GM21447 (cell line): ENCODE results near the gene CAPN10.

Source experiments
- ATAC-seq: cut with Tn5 transposase; IDR thresholded peaks from one replicate; pipeline ENCODE4 v1.9.1; 2021; ENCODE audit not compliant: unreplicated experiment

Gene CAPN10

DNA sequence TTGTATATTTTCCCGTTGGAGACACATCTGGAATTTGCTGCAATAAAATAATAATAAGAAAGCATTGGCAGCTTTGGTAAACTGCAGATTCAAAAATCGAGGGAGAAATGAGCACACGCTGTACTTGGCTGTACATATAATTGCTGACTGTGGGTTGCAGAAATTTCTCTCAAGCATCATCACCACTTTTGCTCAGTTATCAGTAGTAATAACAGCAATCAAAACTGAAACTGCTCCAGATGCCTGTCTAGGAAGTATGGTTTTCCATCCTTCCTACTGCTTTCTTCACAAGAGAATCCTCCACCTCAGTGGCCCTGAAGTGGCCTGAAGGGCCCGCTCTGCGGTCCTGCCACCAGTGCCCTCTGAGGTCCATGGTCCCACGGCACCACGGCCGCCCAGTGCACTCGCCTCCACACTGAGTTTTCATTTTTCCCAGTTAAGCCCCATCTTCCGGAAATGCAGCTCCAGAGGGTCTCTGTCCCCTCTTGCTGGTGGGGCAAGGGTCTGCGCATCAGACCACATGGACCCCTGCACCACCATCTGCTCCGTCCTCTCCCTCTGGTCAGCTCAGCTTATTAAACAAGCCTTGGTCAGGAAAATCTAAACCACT, 22.5 kb upstream of the CAPN10 start:
- ATAC-seq = no peak

- ATAC-seq = no peak
These were observed 21.8 kb upstream of the CAPN10 start for GRCh38 chr2:240564561-240565332.

GRCh38 chr2:240565333-240566202, 21.0 kb upstream of the CAPN10 start:
- peak; percentile 35 for ATAC-seq

GRCh38 chr2:240566203-240567136, 20.1 kb upstream of the CAPN10 start:
- peak; percentile 39 for ATAC-seq

DNA sequence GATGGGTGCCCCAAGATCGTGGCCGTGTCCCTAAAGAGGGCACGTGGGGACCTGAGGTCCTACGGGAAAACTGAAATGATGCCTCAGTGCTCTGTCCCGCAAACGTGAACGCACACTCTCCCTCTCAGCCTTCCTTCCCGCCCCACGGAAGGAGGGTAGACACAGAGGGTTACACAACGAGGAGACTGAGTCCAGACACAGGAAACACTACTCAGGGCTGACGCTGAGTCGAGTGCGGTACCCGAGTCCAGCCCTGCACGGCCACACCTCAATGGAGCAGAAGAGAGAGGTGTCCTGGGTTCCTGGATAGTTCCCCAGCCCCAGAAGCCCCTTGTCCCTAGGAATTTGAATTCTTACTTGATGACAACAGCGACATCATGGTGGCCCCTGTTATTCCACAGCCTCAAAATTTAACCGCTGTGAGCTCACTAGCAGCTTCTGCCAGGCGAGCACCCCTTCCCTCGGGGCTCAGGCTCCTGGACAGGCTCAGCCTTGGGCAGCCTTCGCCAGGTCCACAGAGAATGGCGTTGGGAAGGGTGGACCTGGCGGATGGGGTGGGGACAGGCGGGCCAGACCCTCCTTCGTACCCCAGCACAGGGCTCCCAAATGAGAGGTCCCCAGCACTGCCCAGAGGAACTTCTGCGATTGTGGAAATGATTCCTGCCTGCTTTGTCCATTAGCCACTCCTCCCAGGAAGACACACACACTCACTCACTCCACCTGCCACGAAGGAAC, 19.2 kb upstream of the CAPN10 start:
- no peak for ATAC-seq

- ATAC-seq = no peak
These were observed 18.5 kb upstream of the CAPN10 start, which contains the start of gene RNPEPL1 for GRCh38 chr2:240567872-240568677. Gene RNPEPL1, plus strand, starts transcription at chr2:240568484. Its CDS starts 103 bp downstream, at chr2:240568587.

DNA sequence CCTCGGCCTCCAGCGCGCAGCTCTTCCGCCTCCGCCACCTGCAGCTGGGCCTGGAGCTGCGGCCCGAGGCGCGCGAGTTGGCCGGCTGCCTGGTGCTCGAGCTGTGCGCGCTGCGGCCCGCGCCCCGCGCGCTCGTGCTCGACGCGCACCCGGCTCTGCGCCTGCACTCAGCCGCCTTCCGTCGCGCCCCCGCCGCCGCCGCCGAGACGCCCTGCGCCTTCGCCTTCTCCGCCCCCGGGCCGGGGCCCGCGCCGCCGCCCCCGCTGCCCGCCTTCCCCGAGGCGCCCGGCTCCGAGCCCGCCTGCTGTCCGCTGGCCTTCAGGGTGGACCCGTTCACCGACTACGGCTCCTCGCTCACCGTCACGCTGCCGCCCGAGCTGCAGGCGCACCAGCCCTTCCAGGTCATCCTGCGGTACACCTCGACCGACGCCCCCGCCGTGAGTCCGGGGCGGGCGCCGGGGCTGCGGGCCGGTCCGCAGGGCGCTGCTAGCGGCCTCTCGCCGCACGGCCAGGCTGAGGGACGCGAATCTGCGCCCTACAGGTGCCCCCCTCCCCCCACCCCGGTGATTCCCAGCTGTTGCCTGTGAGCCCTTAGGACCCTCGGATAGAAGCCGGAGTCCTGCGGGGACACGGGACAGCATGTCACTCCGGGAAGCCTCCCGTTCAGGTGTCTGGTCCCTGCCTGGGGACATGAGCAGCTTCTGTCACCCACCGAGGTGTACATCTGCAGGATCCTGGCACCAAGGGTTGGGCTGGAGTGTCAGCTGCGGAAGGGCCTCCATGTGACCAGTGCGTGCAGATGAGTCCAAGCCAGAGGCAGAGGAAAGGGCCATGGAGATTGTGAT, 17.6 kb upstream of the CAPN10 start:
- ATAC-seq = no peak

DNA sequence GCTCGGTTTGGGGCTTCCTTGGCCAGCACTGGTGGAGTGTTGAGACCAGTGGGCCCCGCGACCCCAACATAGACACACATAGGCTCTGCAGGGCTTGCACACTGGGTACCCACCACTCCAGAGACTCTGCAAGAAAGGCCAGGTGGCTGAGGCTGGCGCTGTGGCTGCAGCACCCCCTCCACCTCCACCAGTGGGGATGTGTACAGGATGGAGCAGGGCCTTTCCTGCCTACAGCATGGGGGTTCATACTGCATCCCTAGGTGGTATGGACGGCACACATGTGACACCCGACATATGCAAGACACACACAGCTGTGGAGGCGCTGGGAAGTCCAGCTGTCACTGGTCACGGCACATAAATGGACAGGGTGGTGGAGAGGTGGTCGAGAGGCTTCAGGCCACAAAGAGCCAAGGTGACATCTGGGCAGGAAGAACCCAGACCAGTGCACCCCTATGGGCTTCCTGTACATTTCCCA, 17.0 kb upstream of the CAPN10 start:
- ATAC-seq = no peak

DNA sequence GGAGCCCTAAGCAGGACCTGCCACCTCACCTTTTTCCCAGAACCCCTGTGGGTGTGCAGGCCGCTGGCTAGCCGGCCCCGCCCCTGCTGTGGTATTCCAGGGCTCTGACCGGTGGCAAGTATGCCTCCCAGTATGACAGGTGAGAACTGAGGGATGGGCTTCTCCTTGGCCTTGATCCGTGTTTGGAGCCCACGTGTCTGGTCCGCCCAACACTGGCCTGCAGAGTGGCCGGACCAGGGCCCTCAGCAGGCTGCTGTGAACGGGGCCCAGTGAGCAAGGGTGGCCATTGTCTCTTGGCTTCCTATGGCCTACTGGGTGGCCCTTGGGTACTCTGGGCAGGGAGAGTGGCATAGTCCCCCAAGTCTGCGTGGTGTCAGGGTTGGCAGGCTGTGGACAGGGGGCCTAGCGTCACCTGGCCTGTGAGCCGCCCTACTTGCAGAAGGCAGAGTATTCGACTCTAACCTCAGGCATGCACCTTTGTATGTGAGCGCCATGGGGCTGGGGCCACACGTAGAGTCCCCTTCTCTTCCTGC, 16.5 kb upstream of the CAPN10 start:
- no peak for ATAC-seq

DNA sequence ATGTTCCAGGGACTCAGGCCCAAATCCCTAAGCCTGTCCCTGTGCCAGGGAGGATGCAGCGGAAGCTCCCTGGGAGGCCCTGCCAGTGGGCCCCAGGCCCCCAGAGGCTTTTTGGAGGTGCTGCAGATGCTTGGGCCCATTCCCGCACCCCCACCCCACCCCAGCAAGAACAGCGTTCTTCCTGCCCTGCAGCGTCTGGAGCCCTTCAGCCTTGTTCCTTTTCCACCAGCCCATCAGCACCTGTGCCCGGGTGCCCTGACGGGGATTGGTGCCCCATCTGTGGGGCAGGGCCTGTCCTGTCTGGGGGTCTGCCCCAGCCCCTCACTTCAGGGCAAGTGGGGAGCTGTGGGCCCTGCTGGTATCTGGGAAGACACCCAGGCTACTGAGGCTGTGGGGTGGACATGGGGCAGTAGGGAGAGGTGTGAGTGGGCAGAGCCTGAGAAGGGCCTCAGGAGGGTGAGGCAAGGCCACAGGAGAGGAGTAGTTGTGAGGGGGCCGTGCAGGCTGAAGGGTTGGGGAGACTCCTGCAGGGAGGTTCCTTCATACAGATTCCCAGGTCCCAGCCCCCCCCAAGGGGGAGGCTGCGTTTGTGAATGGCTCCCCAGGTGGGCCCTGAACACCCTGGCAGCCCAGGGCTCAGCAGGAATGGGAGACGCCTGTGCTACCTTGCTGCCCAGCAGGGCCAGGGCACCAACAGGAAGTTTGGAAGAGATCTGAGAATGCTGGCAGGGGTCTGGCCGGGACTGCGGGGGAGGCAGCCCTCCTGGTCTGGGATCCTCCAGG, 15.8 kb upstream of the CAPN10 start:
- ATAC-seq = no peak

GRCh38 chr2:240571314-240571973, 15.1 kb upstream of the CAPN10 start:
- no peak for ATAC-seq

DNA sequence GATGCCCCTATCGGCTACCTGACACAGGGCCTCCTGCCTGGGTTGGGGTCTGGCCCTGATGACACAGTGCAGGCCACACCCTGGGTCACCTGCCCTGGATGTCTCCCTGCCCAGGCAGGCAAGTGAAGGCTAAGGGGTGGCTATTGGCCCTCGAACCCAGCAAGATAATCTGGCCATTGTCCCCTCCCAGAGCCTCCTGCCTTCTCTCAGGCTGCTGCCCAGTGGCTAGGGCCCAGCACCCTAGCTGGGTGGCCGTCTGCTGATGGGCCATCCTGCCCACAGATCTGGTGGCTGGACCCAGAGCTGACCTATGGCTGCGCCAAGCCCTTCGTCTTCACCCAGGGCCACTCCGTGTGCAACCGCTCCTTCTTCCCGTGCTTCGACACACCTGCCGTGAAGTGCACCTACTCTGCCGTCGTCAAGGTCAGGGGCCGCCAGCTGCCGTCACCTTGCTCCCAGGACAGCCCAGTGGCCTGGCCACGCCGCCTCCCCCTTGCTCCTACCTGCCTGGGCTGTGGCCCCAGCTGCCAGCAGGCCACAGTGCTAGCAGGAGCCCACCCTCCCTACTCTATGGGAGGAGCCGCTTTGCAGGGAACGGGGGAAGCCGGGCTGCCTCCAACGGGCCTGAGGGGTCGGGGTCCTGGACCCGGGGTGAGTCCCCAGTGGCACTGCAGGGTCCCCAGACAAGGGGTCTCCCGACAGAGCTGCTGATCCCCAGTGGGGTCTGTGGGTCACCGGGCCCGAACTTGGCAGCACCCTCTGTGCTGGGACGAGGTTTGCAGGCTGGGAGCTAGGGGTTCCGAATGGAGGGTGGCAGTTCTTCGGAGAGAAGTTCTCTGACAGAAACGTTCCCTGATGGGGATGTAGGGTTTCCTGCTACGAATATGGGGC, 14.1 kb upstream of the CAPN10 start:
- no peak for ATAC-seq

DNA sequence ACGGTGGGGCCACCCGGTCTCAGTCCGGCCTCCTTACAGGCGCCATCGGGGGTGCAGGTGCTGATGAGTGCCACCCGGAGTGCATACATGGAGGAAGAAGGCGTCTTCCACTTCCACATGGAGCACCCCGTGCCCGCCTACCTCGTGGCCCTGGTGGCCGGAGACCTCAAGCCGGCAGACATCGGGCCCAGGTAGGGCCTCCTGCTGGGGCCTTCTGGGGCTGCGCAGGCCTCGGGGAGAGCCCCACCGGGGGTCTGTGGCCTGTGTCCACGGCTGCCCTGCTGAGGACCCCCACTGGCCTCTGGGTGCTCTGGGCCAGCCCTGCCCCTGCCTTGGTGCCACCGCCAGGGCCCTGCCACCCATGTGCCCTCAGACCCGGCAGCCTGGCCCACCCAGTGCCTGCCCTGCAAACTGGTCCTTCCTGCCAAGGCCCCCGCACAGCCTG, 13.4 kb upstream of the CAPN10 start:
- no peak for ATAC-seq

GRCh38 chr2:240573516-240574385, 12.8 kb upstream of the CAPN10 start:
- no peak for ATAC-seq
